Subcutaneous abdominal adipose tissue (tissue), 5 donors: ENCODE measurements around the gene SFXN4.

ENCODE experiments used
- H3K27ac ChIP-seq: one replicate; pipeline ENCODE4 v1.7.0; 2013; ENCODE audit warnings: low read depth, mild to moderate bottlenecking, inconsistent platforms, low read length, moderate library complexity
- H3K27me3 ChIP-seq, 5 donors: one replicate each; pipeline ENCODE4 v1.7.0; 2013; ENCODE audit warnings: low read length in 5 of 5, inconsistent platforms in 1 of 5; ENCODE audit not compliant: control insufficient read depth in 5 of 5, insufficient read depth in 4 of 5
- H3K36me3 ChIP-seq, 5 donors: one replicate each; pipeline ENCODE4 v1.7.0; 2013; ENCODE audit warnings: low read length in 5 of 5; ENCODE audit not compliant: control insufficient read depth in 5 of 5, insufficient read depth in 5 of 5
- H3K4me1 ChIP-seq, 5 donors: one replicate each; pipeline ENCODE4 v1.7.0; 2013; ENCODE audit warnings: low read length in 5 of 5, mild to moderate bottlenecking in 3 of 5, moderate library complexity in 1 of 5; ENCODE audit not compliant: control insufficient read depth in 5 of 5, insufficient read depth in 5 of 5
- H3K4me3 ChIP-seq, 5 donors: one replicate each; pipeline ENCODE4 v1.7.0; 2013; ENCODE audit warnings: low read length in 5 of 5, low read depth in 1 of 5
- H3K9ac ChIP-seq, 5 donors: one replicate each; pipeline ENCODE4 v1.7.0; 2013; ENCODE audit warnings: low read length in 5 of 5, mild to moderate bottlenecking in 4 of 5, moderate library complexity in 3 of 5
- H3K9me3 ChIP-seq, 5 donors: one replicate each; pipeline ENCODE4 v1.7.0; 2013; ENCODE audit warnings: low read length in 5 of 5; ENCODE audit not compliant: control insufficient read depth in 5 of 5
- donor health status: healthy.
- donor health status: healthy.
- donor health status: healthy.
- donor health status: healthy.
- donor health status: healthy.

SFXN4 gene

GRCh38 chr10:119207366-119207666 lies 41.8 kb upstream of the SFXN4 start, which contains the start of gene GRK5:
TSS of gene GRK5 (plus strand) at chr10:119207571. CDS start at chr10:119207918, 347 bp downstream.
- Histone ChIP-seq H3K9ac (peak within 1 kb of the TSS; percentile 28 to 86 (median 77)), H3K4me1 (peaks cover 4 to 56% (median 43%) of the 10 kb centered on the region in 5 donors)

GRCh38 chr10:119206603-119207365 lies 41.3 kb upstream of the SFXN4 start:
- peaks cover 4 to 50% (median 38%) of the 10 kb centered on the region in 5 donors for H3K4me1 ChIP-seq
- peak overlapping the region; percentile 81 for H3K27ac ChIP-seq
- peak overlapping the region; percentile 28 to 86 (median 59) for H3K9ac ChIP-seq
- no peaks in the 10 kb centered on the region for H3K36me3 ChIP-seq
- no peaks in the 10 kb centered on the region for H3K9me3 ChIP-seq
- peak overlapping the region; percentile 40 to 90 (median 60) for H3K4me3 ChIP-seq
- H3K27me3 ChIP-seq: peaks cover 0 to 3% (median 0%) of the 10 kb centered on the region in 5 donors

More at GRCh38 chr10:119207366-119207666, 41.8 kb upstream of the SFXN4 start, which contains the start of gene GRK5:
- H3K27ac ChIP-seq: peak within 1 kb of the TSS; percentile 84
- peak within 1 kb of the TSS; percentile 81 to 96 (median 89) for H3K4me3 ChIP-seq
- H3K36me3 ChIP-seq: no peaks in the 10 kb centered on the region
- H3K9me3 ChIP-seq: no peaks in the 10 kb centered on the region
- H3K27me3 ChIP-seq: peaks cover 0 to 3% (median 0%) of the 10 kb centered on the region in 5 donors

- H3K27me3 ChIP-seq: peaks cover 0 to 3% (median 0%) of the 10 kb centered on the region in 5 donors
- H3K9me3 ChIP-seq: no peaks in the 10 kb centered on the region
- H3K4me3 ChIP-seq: peak overlapping the region; percentile 40 to 90 (median 60)
- peak overlapping the region; percentile 28 to 86 (median 59) for H3K9ac ChIP-seq
- peak overlapping the region; percentile 81 for H3K27ac ChIP-seq
- H3K4me1 ChIP-seq: peaks cover 4 to 44% (median 36%) of the 10 kb centered on the region in 5 donors
- H3K36me3 ChIP-seq: no peaks in the 10 kb centered on the region
Observed at GRCh38 chr10:119205894-119206602, 40.5 kb upstream of the SFXN4 start.

GRCh38 chr10:119203006-119203405 lies 37.5 kb upstream of the SFXN4 start:
- H3K9me3 ChIP-seq: no peaks in the 10 kb centered on the region
- H3K36me3 ChIP-seq: no peaks in the 10 kb centered on the region
- H3K4me1 ChIP-seq: peaks cover 2 to 35% (median 20%) of the 10 kb centered on the region in 5 donors
- H3K27me3 ChIP-seq: peaks cover 0 to 5% (median 0%) of the 10 kb centered on the region in 5 donors
- H3K9ac ChIP-seq: no peak overlapping the region
- no peak overlapping the region for H3K4me3 ChIP-seq
- H3K27ac ChIP-seq: no peak overlapping the region

GRCh38 chr10:119201233-119201632 lies 35.7 kb upstream of the SFXN4 start:
- no peaks in the 10 kb centered on the region for H3K9me3 ChIP-seq
- peaks cover 0 to 5% (median 0%) of the 10 kb centered on the region in 5 donors for H3K27me3 ChIP-seq
- H3K4me1 ChIP-seq: peaks cover 2 to 32% (median 12%) of the 10 kb centered on the region in 5 donors
- H3K9ac ChIP-seq: no peak overlapping the region
- no peaks in the 10 kb centered on the region for H3K36me3 ChIP-seq
- H3K4me3 ChIP-seq: no peak overlapping the region
- no peak overlapping the region for H3K27ac ChIP-seq

GRCh38 chr10:119199231-119199992 lies 33.9 kb upstream of the SFXN4 start:
- Histone ChIP-seq H3K9ac (no peak overlapping the region), H3K9me3 (no peaks in the 10 kb centered on the region), H3K36me3 (no peaks in the 10 kb centered on the region), H3K4me1 (peaks cover 0 to 25% (median 5%) of the 10 kb centered on the region in 5 donors), H3K27ac (no peak overlapping the region), H3K27me3 (peaks cover 0 to 5% (median 2%) of the 10 kb centered on the region in 5 donors), H3K4me3 (peak overlapping the region in 2 of 5 donors; percentile 5 to 35)

GRCh38 chr10:119198438-119198837 lies 32.9 kb upstream of the SFXN4 start:
- Histone ChIP-seq H3K4me1 (peaks cover 0 to 24% (median 5%) of the 10 kb centered on the region in 5 donors), H3K36me3 (no peaks in the 10 kb centered on the region), H3K27ac (no peak overlapping the region), H3K4me3 (no peak overlapping the region), H3K9me3 (no peaks in the 10 kb centered on the region), H3K9ac (no peak overlapping the region), H3K27me3 (peaks cover 0 to 5% (median 2%) of the 10 kb centered on the region in 5 donors)

GRCh38 chr10:119197921-119198320 lies 32.4 kb upstream of the SFXN4 start:
- Histone ChIP-seq H3K27ac (no peak overlapping the region), H3K4me1 (peaks cover 0 to 19% (median 5%) of the 10 kb centered on the region in 5 donors), H3K4me3 (no peak overlapping the region), H3K9me3 (no peaks in the 10 kb centered on the region), H3K9ac (no peak overlapping the region), H3K27me3 (peaks cover 0 to 5% (median 2%) of the 10 kb centered on the region in 5 donors), H3K36me3 (no peaks in the 10 kb centered on the region)

- peaks cover 0 to 7% (median 0%) of the 10 kb centered on the region in 5 donors for H3K4me1 ChIP-seq
- H3K9me3 ChIP-seq: no peaks in the 10 kb centered on the region
- peaks cover 0 to 2% (median 0%) of the 10 kb centered on the region in 5 donors for H3K27me3 ChIP-seq
- no peak overlapping the region for H3K27ac ChIP-seq
- H3K36me3 ChIP-seq: no peaks in the 10 kb centered on the region
- no peak overlapping the region for H3K4me3 ChIP-seq
- H3K9ac ChIP-seq: no peak overlapping the region
Observed at GRCh38 chr10:119191881-119192280, 26.4 kb upstream of the SFXN4 start.
